Erythroblast (primary cell): ENCODE measurements around the gene CRYL1.
"Not testable (repeated sequence)": the region's sequence is repeated elsewhere in the genome, so short reads cannot be mapped to it uniquely, and the experiment has no call there.

Experiments
- DNase-seq, 2 experiments: peaks; one replicate each; lab custom pipeline; 2025; lab: John Stamatoyannopoulos, UW
- GATA1 ChIP-seq: IDR thresholded peaks from 2 replicates; pipeline ENCODE4 v1.6.1; 2011; ENCODE audit warnings: low read depth, mild to moderate bottlenecking, control low read depth, low read length, moderate library complexity
- POLR2A ChIP-seq: IDR thresholded peaks from 2 replicates; pipeline ENCODE4 v1.6.1; 2011; ENCODE audit warnings: mild to moderate bottlenecking, low read length

Gene CRYL1

GRCh38 chr13:20442375-20442774, 83.3 kb downstream of the CRYL1 start:
- no peak for DNase-seq
- TF ChIP-seq GATA1 (no peak), POLR2A (no peak)

- TF ChIP-seq POLR2A (no peak), GATA1 (no peak)
- DNase-seq: no peak
Observed at GRCh38 chr13:20441879-20442278, 83.8 kb downstream of the CRYL1 start.

GRCh38 chr13:20441056-20441455, 84.6 kb downstream of the CRYL1 start:
- TF ChIP-seq POLR2A (no peak), GATA1 (no peak)

GRCh38 chr13:20439261-20439660, 86.4 kb downstream of the CRYL1 start:
- no peak for DNase-seq
- no peak for TF ChIP-seq GATA1

More at GRCh38 chr13:20441056-20441455, 84.6 kb downstream of the CRYL1 start:
- no peak for DNase-seq

- no peak for DNase-seq
- no peak for TF ChIP-seq POLR2A
- no peak for TF ChIP-seq GATA1
Observed at GRCh38 chr13:20438801-20439200, 86.9 kb downstream of the CRYL1 start.

- no peak for DNase-seq
Observed at GRCh38 chr13:20436505-20436904, 89.2 kb downstream of the CRYL1 start.

GRCh38 chr13:20435616-20436368, 89.9 kb downstream of the CRYL1 start:
- TF ChIP-seq GATA1 (no peak), POLR2A (no peak)
- DNase-seq: no peak

More at GRCh38 chr13:20436505-20436904, 89.2 kb downstream of the CRYL1 start:
- TF ChIP-seq POLR2A (no peak), GATA1 (no peak)

- not testable (repeated sequence) for DNase-seq
Observed at GRCh38 chr13:20434210-20434609, 91.4 kb downstream of the CRYL1 start.

GRCh38 chr13:20431687-20432384, 93.8 kb downstream of the CRYL1 start:
- DNase-seq: no peak

GRCh38 chr13:20431080-20431479, 94.6 kb downstream of the CRYL1 start:
- no peak for TF ChIP-seq GATA1
- TF ChIP-seq POLR2A: no peak

More at GRCh38 chr13:20431687-20432384, 93.8 kb downstream of the CRYL1 start:
- no peak for TF ChIP-seq GATA1
- TF ChIP-seq POLR2A: no peak

GRCh38 chr13:20430296-20430695, 95.4 kb downstream of the CRYL1 start:
- no peak for TF ChIP-seq GATA1
- DNase-seq: no peak

More at GRCh38 chr13:20431080-20431479, 94.6 kb downstream of the CRYL1 start:
- DNase-seq: no peak

GRCh38 chr13:20429682-20430081, 96.0 kb downstream of the CRYL1 start:
- no peak for DNase-seq
- TF ChIP-seq GATA1 (no peak), POLR2A (no peak)

- no peak for DNase-seq
- TF ChIP-seq POLR2A (no peak), GATA1 (no peak)
Observed at GRCh38 chr13:20428666-20429644, 96.7 kb downstream of the CRYL1 start.
